Renal pelvis (tissue), 4 donors: ENCODE data around the gene DBF4B. TPM values are rescaled to one million over a fixed set of nuclear protein-coding genes. Genes with fewer than 3 reads are reported as not detected.

Experiments used
- DNase-seq: peaks from one replicate; pipeline ENCODE4 v3.0.0-alpha.2; 2013
- polyA plus RNA-seq, 3 donors: library from polyadenylated mRNA; unstranded; fragments of 120-200 nt; gene quantifications; one replicate each; pipeline ENCODE4 v1.2.1, GENCODE V29; 2013; ENCODE audit not compliant: insufficient read length in 3 of 3

Gene DBF4B
- polyA plus RNA-seq, 3 donors = 12.0 to 21.5 (median 18.5) TPM

DNA sequence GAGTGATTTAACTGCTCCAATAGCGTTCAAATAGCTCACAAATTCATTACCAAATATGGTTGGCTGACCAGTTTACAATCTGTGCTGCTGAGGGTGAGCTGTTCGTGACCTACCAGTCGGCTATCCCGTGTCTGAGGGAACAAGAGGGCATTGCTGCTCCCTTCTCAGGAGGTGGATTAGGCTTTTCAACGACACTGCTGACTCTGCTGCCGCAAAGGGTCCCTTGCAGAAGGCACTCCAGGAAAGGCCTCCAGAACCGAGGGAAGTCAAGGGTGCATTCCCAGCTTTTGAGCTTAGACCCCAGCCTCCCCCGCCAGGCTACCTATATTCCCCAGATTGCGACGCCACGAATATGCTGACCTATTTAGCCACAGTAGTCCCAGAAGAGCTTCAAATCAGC, 89.3 kb downstream of the DBF4B start:
- DNase-seq = no peak

DNA sequence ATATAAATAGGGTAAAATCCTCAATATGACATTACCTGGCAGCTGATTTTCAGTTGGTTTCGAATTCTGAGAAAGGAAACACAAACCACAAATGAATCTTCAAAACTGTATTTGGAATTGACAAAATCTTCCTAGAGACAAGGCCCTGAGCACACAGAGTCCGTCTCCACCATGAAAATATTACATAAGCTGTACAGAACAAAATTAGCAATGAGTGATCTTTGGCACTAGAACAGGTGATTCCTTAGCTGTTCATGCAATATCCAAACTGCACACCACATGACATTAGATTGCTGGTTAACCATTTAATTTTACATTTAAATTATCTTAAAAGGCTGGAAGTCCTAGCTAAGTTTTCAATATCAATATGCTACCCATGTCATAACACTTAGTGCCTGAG, 89.9 kb downstream of the DBF4B start:
- DNase-seq = no peak

Other genes with a start within 250 kb of the DBF4B start
- gene GPATCH8, start 205.3 kb upstream of the DBF4B start, polyA plus RNA-seq = 10 to 100 TPM; 37.9 to 62.8 (median 59.8) TPM
- gene FZD2, start 151.2 kb upstream of the DBF4B start, polyA plus RNA-seq = 10 to 100 TPM; 30.7 to 48.9 (median 38.2) TPM
- 1 to 10 TPM; 1.7 to 3.5 (median 3.3) TPM for gene MEIOC, start 52.2 kb upstream of the DBF4B start, polyA plus RNA-seq
- gene CCDC43, start 18.9 kb upstream of the DBF4B start, polyA plus RNA-seq = 10 to 100 TPM; 33.7 to 34.4 (median 34.2) TPM
- 1 to 10 TPM; 2.7 to 3.7 (median 3.4) TPM for gene ADAM11, start 50.3 kb downstream of the DBF4B start, polyA plus RNA-seq
- gene GJC1, start 121.6 kb downstream of the DBF4B start, polyA plus RNA-seq = 10 to 100 TPM; 24.1 to 26.2 (median 24.3) TPM
- 1 to 10 TPM in 2 of 3 donors, under 1 TPM in 1; 0.91 to 1.9 (median 1.2) TPM for gene HIGD1B, start 139.2 kb downstream of the DBF4B start, polyA plus RNA-seq
- gene EFTUD2, start 190.8 kb downstream of the DBF4B start, polyA plus RNA-seq = 100 to 1,000 TPM; 101 to 113 (median 104) TPM
- gene GFAP, start 206.8 kb downstream of the DBF4B start, polyA plus RNA-seq = 1 to 10 TPM; 1.1 to 3.4 (median 1.8) TPM
- gene KIF18B, start 239.1 kb downstream of the DBF4B start, polyA plus RNA-seq = 10 to 100 TPM; 12.1 to 21.2 (median 15.8) TPM